Naive thymus-derived CD4-positive, alpha-beta T cell (primary cell): ENCODE data around the gene DOCK4. TPM values are rescaled to one million over a fixed set of nuclear protein-coding genes. Genes with fewer than 3 reads are reported as not detected.
"Not testable (repeated sequence)": the region's sequence is repeated elsewhere in the genome, so short reads cannot be mapped to it uniquely, and the experiment has no call there.

ENCODE experiments used
- ATAC-seq: fragments of 150-1000 bp; cut with Tn5 transposase; 2 replicates; pipeline ENCODE4 v1.10.0; 2021; ENCODE audit warnings: mild to moderate bottlenecking, moderate library complexity
- CTCF ChIA-PET: fragments of 350-600 bp; sonication (Branson Sonifier 250); formaldehyde crosslinking; loops from one replicate; lab custom pipeline; 2021; ENCODE audit warnings: antibody characterized with exemption; lab: Charles Lee
- POLR2A ChIA-PET: fragments of 350-600 bp; sonication (Branson Sonifier 250); formaldehyde crosslinking; loops from one replicate; lab custom pipeline; 2021; ENCODE audit warnings: antibody characterized with exemption, inconsistent platforms; lab: Charles Lee
- DNase-seq, 9 donors: peaks; one replicate each; pipeline versions ENCODE4 v3.0.0 to v3.0.0-alpha.2; 2020 to 2022; ENCODE audit warnings: mixed read lengths in 1 of 9
- H3K27ac ChIP-seq: one replicate; pipeline ENCODE4 v1.7.0; 2013; ENCODE audit warnings: mild to moderate bottlenecking, low read depth, low read length, moderate library complexity
- H3K27me3 ChIP-seq, 2 donors: one replicate each; pipeline ENCODE4 v1.7.0; 2013; ENCODE audit warnings: low read length in 2 of 2, mild to moderate bottlenecking in 2 of 2, moderate library complexity in 2 of 2; ENCODE audit not compliant: control insufficient read depth in 2 of 2, insufficient read depth in 2 of 2
- H3K36me3 ChIP-seq, 3 experiments: 1 replicate in 2 of 3; 2 replicates in 1 of 3; pipeline ENCODE4 v1.7.0; 2013; ENCODE audit warnings: low read length in 3 of 3, mild to moderate bottlenecking in 3 of 3, moderate library complexity in 1 of 3; ENCODE audit not compliant: insufficient read depth in 3 of 3, control insufficient read depth in 2 of 3
- H3K4me1 ChIP-seq, 2 donors: one replicate each; pipeline ENCODE4 v1.7.0; 2013; ENCODE audit warnings: low read length in 2 of 2, mild to moderate bottlenecking in 2 of 2, moderate library complexity in 1 of 2; ENCODE audit not compliant: control insufficient read depth in 2 of 2, insufficient read depth in 2 of 2
- H3K4me3 ChIP-seq: 2 replicates; pipeline ENCODE4 v1.7.0; 2013; ENCODE audit warnings: mild to moderate bottlenecking, low read length
- H3K9me3 ChIP-seq, 3 experiments: 1 replicate in 2 of 3; 2 replicates in 1 of 3; pipeline ENCODE4 v1.7.0; 2013; ENCODE audit warnings: low read length in 3 of 3; ENCODE audit not compliant: control insufficient read depth in 2 of 3
- H3K27ac Mint-ChIP-seq, 9 donors: one replicate each; pipeline ENCODE4 v1.8.0; 2020 to 2022; ENCODE audit warnings: mixed read lengths in 9 of 9, mild to moderate bottlenecking in 8 of 9, moderate library complexity in 5 of 9, inconsistent platforms in 2 of 9
- H3K27me3 Mint-ChIP-seq, 5 donors: one replicate each; pipeline ENCODE4 v1.8.0; 2021 to 2022; ENCODE audit warnings: mixed read lengths in 5 of 5, mild to moderate bottlenecking in 1 of 5
- H3K36me3 Mint-ChIP-seq, 5 donors: one replicate each; pipeline ENCODE4 v1.8.0; 2020 to 2022; ENCODE audit warnings: mixed read lengths in 5 of 5, mild to moderate bottlenecking in 3 of 5, inconsistent platforms in 1 of 5
- H3K4me1 Mint-ChIP-seq, 7 donors: one replicate each; pipeline ENCODE4 v1.8.0; 2020 to 2022; ENCODE audit warnings: mixed read lengths in 7 of 7, mild to moderate bottlenecking in 3 of 7, inconsistent platforms in 1 of 7
- H3K4me3 Mint-ChIP-seq, 10 donors: one replicate each; pipeline ENCODE4 v1.8.0; 2020 to 2022; ENCODE audit warnings: mild to moderate bottlenecking in 10 of 10, mixed read lengths in 10 of 10, moderate library complexity in 6 of 10, inconsistent platforms in 2 of 10
- H3K9me3 Mint-ChIP-seq, 11 donors: one replicate each; pipeline ENCODE4 v1.8.0; 2020 to 2022; ENCODE audit warnings: mixed read lengths in 11 of 11, mild to moderate bottlenecking in 4 of 11, inconsistent platforms in 1 of 11, moderate library complexity in 1 of 11
- intact Hi-C, 2 donors: fragments of 100-400 bp; cut with micrococcal nuclease; formaldehyde crosslinking; loops; one replicate each; pipeline ENCODE4 v1.15.1; 2023
- polyA plus RNA-seq, 2 donors: library from polyadenylated mRNA; unstranded; fragments of 300-500 nt; fragmentation: Illumina TruSeq; gene quantifications; one replicate each; pipeline ENCODE4 v1.2.3, GENCODE V29; 2021
- total RNA-seq, 6 experiments: library from RNA in 5 of 6; stranded (reverse) in 5 of 6; gene quantifications; 1 replicate in 5 of 6; 2 replicates in 1 of 6; pipeline ENCODE4 v1.2.3 and lab custom pipeline; 2021 to 2026

The DOCK4 gene
- total and polyA plus RNA-seq, 7 experiments from 2014 or later = 0.16 to 3.1 (median 2.2) TPM; not detected in 1

GRCh38 chr7:112249967-112250366, 43.8 kb upstream of the DOCK4 start:
- H3K27ac Mint-ChIP-seq, H3K9me3 ChIP-seq, H3K27me3 Mint-ChIP-seq, ATAC-seq, H3K27ac ChIP-seq, DNase-seq, intact Hi-C loops, H3K36me3 ChIP-seq, H3K4me3 ChIP-seq, POLR2A ChIA-PET, H3K4me3 Mint-ChIP-seq, H3K27me3 ChIP-seq, CTCF ChIA-PET, H3K4me1 ChIP-seq: not testable (repeated sequence)
- Mint-ChIP-seq H3K9me3 (peaks cover 0 to 10% (median 0%) of the 10 kb centered on the region in 11 donors), H3K36me3 (peaks cover 2 to 29% (median 14%) of the 10 kb centered on the region in 5 donors), H3K4me1 (peaks cover 0 to 67% (median 52%) of the 10 kb centered on the region in 7 donors)

DNA sequence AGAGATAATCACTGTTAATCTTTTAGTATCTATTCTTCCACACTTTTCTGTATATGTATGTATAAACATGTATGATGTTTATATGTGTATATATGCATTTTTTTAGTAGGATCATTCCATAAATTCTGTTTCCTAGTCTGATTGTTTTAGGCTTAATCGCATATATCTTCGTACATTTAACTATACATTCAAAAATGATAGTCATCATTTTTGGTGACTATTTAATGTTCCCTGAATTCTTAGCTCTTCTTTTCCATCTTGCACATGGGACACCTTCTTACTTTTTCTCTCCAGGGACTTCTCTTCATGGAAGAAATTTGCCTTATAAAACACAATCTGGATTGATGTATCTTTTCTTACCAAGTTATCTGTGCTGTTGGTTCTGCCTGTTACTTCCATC, 42.4 kb upstream of the DOCK4 start:
- Histone ChIP-seq H3K27ac (no peak overlapping the region), H3K9me3 (no peaks in the 10 kb centered on the region), H3K27me3 (no peaks in the 10 kb centered on the region), H3K4me1 (no peaks in the 10 kb centered on the region), H3K4me3 (no peak overlapping the region), H3K36me3 (no peaks in the 10 kb centered on the region)
- intact Hi-C loops = no loop called here
- ATAC-seq (no peak), DNase-seq (no peak)
- peaks cover 2 to 32% (median 16%) of the 10 kb centered on the region in 5 donors for H3K36me3 Mint-ChIP-seq
- ChIA-PET CTCF (no interaction called here), POLR2A (no interaction called here)
- no peaks in the 10 kb centered on the region for H3K27me3 Mint-ChIP-seq
- H3K4me3 Mint-ChIP-seq = no peak overlapping the region
- peaks cover 0 to 10% (median 0%) of the 10 kb centered on the region in 11 donors for H3K9me3 Mint-ChIP-seq
- no peak overlapping the region for H3K27ac Mint-ChIP-seq
- H3K4me1 Mint-ChIP-seq = peaks cover 0 to 54% (median 38%) of the 10 kb centered on the region in 7 donors

GRCh38 chr7:112238852-112239610, 32.8 kb upstream of the DOCK4 start:
- Histone ChIP-seq H3K4me1 (no peaks in the 10 kb centered on the region), H3K4me3 (no peak overlapping the region), H3K36me3 (no peaks in the 10 kb centered on the region), H3K27me3 (no peaks in the 10 kb centered on the region), H3K27ac (no peak overlapping the region), H3K9me3 (no peaks in the 10 kb centered on the region)
- POLR2A ChIA-PET = no interaction called here
- Mint-ChIP-seq H3K4me3 (no peak overlapping the region), H3K27ac (no peak overlapping the region), H3K9me3 (peaks cover 0 to 27% (median 8%) of the 10 kb centered on the region in 11 donors), H3K36me3 (peaks cover 4 to 59% (median 51%) of the 10 kb centered on the region in 5 donors), H3K4me1 (peaks cover 0 to 22% (median 5%) of the 10 kb centered on the region in 7 donors), H3K27me3 (no peaks in the 10 kb centered on the region)
- intact Hi-C loops = no loop called here
- DNase-seq = no peak
- CTCF ChIA-PET = interaction anchor here (0.6 kb wide), 1 partner anchor 12 kb away, joined by 3 read pairs; no protein-coding TSS in a partner anchor
- ATAC-seq = no peak

GRCh38 chr7:112238330-112238729, 32.1 kb upstream of the DOCK4 start:
- Mint-ChIP-seq H3K4me3 (no peak overlapping the region), H3K9me3 (peaks cover 0 to 31% (median 8%) of the 10 kb centered on the region in 11 donors), H3K27ac (no peak overlapping the region), H3K36me3 (peaks cover 4 to 60% (median 52%) of the 10 kb centered on the region in 5 donors), H3K4me1 (peaks cover under 1 to 23% (median 5%) of the 10 kb centered on the region in 7 donors), H3K27me3 (no peaks in the 10 kb centered on the region)
- no peaks in the 10 kb centered on the region for H3K27me3 ChIP-seq
- CTCF ChIA-PET = no interaction called here
- no peak overlapping the region for H3K4me3 ChIP-seq
- DNase-seq (no peak), ATAC-seq (no peak)
- POLR2A ChIA-PET = no interaction called here
- H3K27ac ChIP-seq = no peak overlapping the region
- intact Hi-C loops = no loop called here
- H3K9me3 ChIP-seq = no peaks in the 10 kb centered on the region
- H3K4me1 ChIP-seq = no peaks in the 10 kb centered on the region
- no peaks in the 10 kb centered on the region for H3K36me3 ChIP-seq

DNA sequence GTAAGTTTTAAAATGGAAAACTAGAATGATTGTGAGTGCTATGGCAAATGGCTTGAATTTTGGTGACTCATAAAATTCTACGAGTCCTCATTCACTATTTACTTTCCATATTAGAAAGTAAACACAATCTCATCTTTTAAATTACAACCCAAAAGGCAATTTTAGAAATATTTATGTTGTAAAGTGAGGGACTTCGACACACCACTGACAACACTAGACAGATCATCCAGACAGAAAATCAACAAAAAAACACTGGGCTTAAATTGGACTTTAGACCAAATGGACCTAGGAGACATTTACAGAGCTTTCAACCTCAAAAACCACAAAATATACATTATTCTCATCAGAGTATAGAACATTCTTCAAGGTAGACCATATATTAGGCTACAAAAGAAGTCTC, 30.4 kb upstream of the DOCK4 start:
- Histone ChIP-seq H3K9me3 (no peaks in the 10 kb centered on the region), H3K27me3 (no peaks in the 10 kb centered on the region), H3K4me1 (no peaks in the 10 kb centered on the region), H3K27ac (no peak overlapping the region), H3K36me3 (no peaks in the 10 kb centered on the region), H3K4me3 (no peak overlapping the region)
- H3K27ac Mint-ChIP-seq = no peak overlapping the region
- H3K9me3 Mint-ChIP-seq = peaks cover 2 to 33% (median 8%) of the 10 kb centered on the region in 11 donors
- DNase-seq = no peak
- no peak overlapping the region for H3K4me3 Mint-ChIP-seq
- ChIA-PET CTCF (no interaction called here), POLR2A (no interaction called here)
- peaks cover 5 to 68% (median 58%) of the 10 kb centered on the region in 5 donors for H3K36me3 Mint-ChIP-seq
- peaks cover 2 to 35% (median 17%) of the 10 kb centered on the region in 7 donors for H3K4me1 Mint-ChIP-seq
- intact Hi-C loops = no loop called here
- ATAC-seq = no peak
- no peaks in the 10 kb centered on the region for H3K27me3 Mint-ChIP-seq

DNA sequence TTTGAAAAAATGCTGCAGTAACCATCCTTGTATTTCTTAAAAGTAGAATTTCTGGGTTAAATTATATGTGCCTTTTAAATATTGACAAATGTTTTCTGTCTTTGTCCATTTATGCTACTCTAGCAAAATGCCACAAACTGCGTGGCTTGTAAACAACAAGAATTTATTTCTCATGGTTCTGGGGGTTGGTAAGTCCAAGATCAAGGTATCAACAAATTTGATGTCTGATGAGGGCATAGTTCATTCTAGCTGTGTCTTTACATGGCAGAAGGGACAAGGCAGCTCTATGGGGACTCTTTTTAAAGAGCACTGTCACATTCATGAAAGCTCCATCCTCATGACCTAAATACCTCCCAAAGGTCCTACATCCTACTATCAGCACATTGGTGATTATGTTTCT, 27.9 kb upstream of the DOCK4 start:
- CTCF ChIA-PET = no interaction called here
- Mint-ChIP-seq H3K9me3 (peaks cover under 1 to 23% (median 5%) of the 10 kb centered on the region in 11 donors), H3K27me3 (no peaks in the 10 kb centered on the region), H3K4me1 (peaks cover 2 to 45% (median 24%) of the 10 kb centered on the region in 7 donors), H3K27ac (no peak overlapping the region), H3K36me3 (peaks cover 4 to 61% (median 48%) of the 10 kb centered on the region in 5 donors), H3K4me3 (no peak overlapping the region)
- Histone ChIP-seq H3K4me3 (no peak overlapping the region), H3K36me3 (no peaks in the 10 kb centered on the region), H3K27me3 (no peaks in the 10 kb centered on the region), H3K9me3 (no peaks in the 10 kb centered on the region), H3K4me1 (no peaks in the 10 kb centered on the region), H3K27ac (no peak overlapping the region)
- POLR2A ChIA-PET = no interaction called here
- intact Hi-C loops = no loop called here
- no peak for DNase-seq
- no peak for ATAC-seq
